GM13977 (cell line): ENCODE data around the gene ZNHIT3.
"Not testable (repeated sequence)": the region's sequence is repeated elsewhere in the genome, so short reads cannot be mapped to it uniquely, and the experiment has no call there.

Experiments used
- DNase-seq: peaks from one replicate; pipeline ENCODE4 v3.0.0; 2012; ENCODE audit warnings: low spot score
- CTCF ChIP-seq: IDR thresholded peaks from 2 replicates; pipeline ENCODE4 v1.5.1; 2012; ENCODE audit warnings: mild to moderate bottlenecking, control low read depth; ENCODE audit not compliant: insufficient read depth; ENCODE audit errors: extremely low read depth, missing control alignments
- in situ Hi-C: fragments of 300-500 bp; cut with MboI; formaldehyde crosslinking; loops from one replicate; pipeline ENCODE4 v1.12.0; 2022; ENCODE audit warnings: low sequenced_read_pairs, low pct_unique_long_range_greater_than_20kb, mixed read lengths, inconsistent platforms; ENCODE audit not compliant: unreplicated experiment

ZNHIT3 gene

GRCh38 chr17:36505171-36505570, 18.7 kb downstream of the ZNHIT3 start:
- no peak for DNase-seq
- in situ Hi-C loops, result no loop called here
- no peak for TF ChIP-seq CTCF

- DNase-seq, result no peak
- TF ChIP-seq CTCF, result no peak
- in situ Hi-C loops, result no loop called here
These were observed 19.9 kb downstream of the ZNHIT3 start for GRCh38 chr17:36506249-36506826.

DNA sequence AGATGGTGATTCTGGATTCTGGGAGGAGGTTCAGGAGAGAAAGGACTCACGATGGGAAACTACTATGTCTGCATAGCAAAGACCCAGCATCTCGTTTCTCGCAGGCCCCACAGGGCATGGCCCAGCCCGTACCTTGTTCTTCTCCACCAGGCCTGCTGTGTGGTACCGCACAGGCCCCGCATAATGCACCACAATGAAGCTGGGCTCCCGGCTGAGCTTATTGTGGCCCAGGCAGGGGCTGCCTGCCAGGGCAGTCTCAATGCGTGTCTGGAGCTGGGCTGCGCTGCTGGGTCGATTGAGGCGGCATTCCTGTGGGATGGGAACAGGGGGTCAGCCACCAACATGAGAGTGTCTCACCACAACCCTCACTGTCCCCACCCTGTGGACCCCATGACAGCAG, 20.4 kb downstream of the ZNHIT3 start:
- TF ChIP-seq CTCF, result no peak
- in situ Hi-C loops, result no loop called here
- no peak for DNase-seq

DNA sequence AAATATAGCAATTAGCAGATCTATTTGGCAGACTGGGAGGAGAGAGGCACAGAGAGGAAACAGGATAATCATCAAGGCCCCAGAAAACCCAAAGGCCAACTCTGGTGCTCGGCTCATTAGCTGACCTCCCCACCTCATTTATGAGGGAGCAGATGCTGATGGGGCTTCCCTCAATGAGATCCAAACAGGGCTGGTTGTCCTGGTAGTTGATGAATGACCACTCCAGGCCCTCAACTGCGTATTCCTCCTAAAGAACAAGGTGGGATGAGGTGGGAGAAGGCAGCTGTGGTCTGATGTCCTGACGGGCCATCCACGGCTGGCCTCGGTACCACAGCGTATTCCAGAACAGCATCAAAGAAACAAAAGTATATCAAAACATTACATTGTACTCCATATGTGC, 20.8 kb downstream of the ZNHIT3 start:
- TF ChIP-seq CTCF, result no peak
- in situ Hi-C loops, result no loop called here
- no peak for DNase-seq

DNA sequence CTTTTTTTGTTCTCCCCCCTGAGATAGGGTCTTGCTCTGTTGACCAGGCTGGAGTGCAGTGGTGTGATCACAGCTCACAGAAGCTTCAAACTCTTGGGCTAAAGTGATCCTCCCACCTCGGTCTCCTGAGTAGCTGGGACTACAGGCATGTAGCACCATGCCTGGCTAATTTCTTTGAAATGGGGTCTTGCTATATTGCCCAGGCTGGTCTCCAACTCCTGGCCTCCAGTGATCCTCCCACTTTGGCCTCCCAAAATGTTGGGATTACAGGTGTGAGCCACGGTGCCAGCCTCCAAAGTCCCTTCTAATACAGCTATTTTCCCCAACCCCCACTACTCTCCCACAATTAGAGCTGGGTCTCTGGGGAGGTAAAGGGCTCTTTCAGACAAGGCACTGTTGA, 22.0 kb downstream of the ZNHIT3 start:
- in situ Hi-C loops, result not testable (repeated sequence)

GRCh38 chr17:36509272-36509985, 22.9 kb downstream of the ZNHIT3 start:
- in situ Hi-C loops, result no loop called here
- DNase-seq, result no peak
- TF ChIP-seq CTCF, result no peak

More for the DNA sequence above, 22.0 kb downstream of the ZNHIT3 start:
- DNase-seq, result not testable (repeated sequence)

DNA sequence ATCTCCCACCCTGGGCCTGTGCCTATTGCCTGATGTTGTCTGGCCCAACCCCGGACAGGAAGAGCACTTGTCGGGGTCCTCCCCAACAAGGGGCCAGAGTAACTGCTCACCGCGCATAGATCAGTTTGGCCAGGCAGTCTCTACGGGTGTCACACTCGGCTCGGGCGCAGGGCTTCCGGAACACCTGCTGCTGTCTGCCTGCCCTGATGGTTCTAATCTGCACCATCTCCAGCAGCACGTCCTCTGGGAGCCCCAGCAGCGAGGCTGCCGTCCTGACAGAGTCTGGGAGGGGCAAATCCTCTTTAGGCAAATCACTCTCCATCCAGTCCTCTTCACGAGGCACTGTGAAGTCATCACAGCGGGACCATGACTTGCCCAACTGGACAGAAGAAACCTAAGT, 24.2 kb downstream of the ZNHIT3 start:
- in situ Hi-C loops, result no loop called here
- TF ChIP-seq CTCF, result no peak
- no peak for DNase-seq
